ENCODE data around the gene SLC25A33. TPM values are rescaled to one million over a fixed set of nuclear protein-coding genes. Genes with fewer than 3 reads are reported as not detected.

The SLC25A33 gene
- total RNA-seq, 1 experiment from 2014 or later: 9.4 TPM

DNA sequence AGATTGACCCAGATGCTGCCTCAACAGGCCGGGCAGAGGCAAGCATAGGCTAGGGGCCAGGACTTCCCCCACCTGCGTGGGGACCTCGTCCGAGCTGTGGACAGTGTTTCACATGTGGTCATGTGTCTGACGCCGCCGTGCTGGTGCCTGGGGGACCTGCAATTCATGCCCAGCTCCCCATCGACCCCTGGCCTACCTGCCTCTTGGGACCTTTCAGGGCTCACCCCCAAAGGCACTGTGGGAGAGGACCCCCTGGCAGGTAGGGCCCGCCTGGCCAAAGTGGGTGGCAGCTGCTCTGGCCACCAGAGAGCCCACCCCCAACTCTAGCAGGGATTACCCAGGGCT is 53.9 kb downstream of the SLC25A33 start:
- Histone ChIP-seq H3K23me2 (ENCODE audit: insufficient read length, low read depth, low read length, poor library complexity, severe bottlenecking) (peaks cover 9% of the 10 kb centered on the region), H4K5ac (ENCODE audit: insufficient read length, low read depth, low read length) (no peak overlapping the region), H3K9ac (ENCODE audit: extremely low read depth, insufficient read length, low read length) (no peak overlapping the region), H2BK20ac (ENCODE audit: low read depth, low read length, poor library complexity, severe bottlenecking) (no peak overlapping the region), H3K9me3 (ENCODE audit: control insufficient read depth, low read depth, low read length) (no peaks in the 10 kb centered on the region), H2AK5ac (ENCODE audit: insufficient read length, low read length) (no peak overlapping the region), H3K79me1 (ENCODE audit: insufficient read depth, low read depth, low read length, poor library complexity, severe bottlenecking) (peaks cover 12% of the 10 kb centered on the region), H3K18ac (ENCODE audit: insufficient read length, low read depth, low read length) (no peak overlapping the region), H3K4ac (ENCODE audit: low read depth, low read length) (no peak overlapping the region), H2BK5ac (ENCODE audit: insufficient read length, low read length) (no peak overlapping the region), H3T11ph (ENCODE audit: low read length) (no peak overlapping the region), H4K91ac (ENCODE audit: insufficient read length, low read depth, low read length) (no peak overlapping the region), H3K27ac (ENCODE audit: insufficient read length, low read depth, low read length) (no peak overlapping the region), H3K4me2 (ENCODE audit: insufficient read depth, insufficient read length, low read length) (no peak overlapping the region), H3K14ac (ENCODE audit: insufficient read depth, low read length) (no peak overlapping the region), H2BK12ac (ENCODE audit: insufficient read length, low read depth, low read length) (no peak overlapping the region), H2AFZ (ENCODE audit: low read length) (no peak overlapping the region), H3K4me1 (ENCODE audit: insufficient read depth, low read length) (peaks cover 5% of the 10 kb centered on the region; the same call in 1 of the 2 replicates), H4K8ac (replicated peaks; ENCODE audit: insufficient read length, low read depth, low read length) (no peak overlapping the region), H3K27me3 (ENCODE audit: insufficient read depth, low read length) (no peaks in the 10 kb centered on the region), H3K79me2 (ENCODE audit: insufficient read depth, low read length) (peaks cover 14% of the 10 kb centered on the region; the same call in 1 of the 2 replicates), H2BK120ac (ENCODE audit: low read depth, low read length, poor library complexity, severe bottlenecking) (no peak overlapping the region), H3K56ac (ENCODE audit: insufficient read length, low read depth, low read length) (no peak overlapping the region), H2BK15ac (ENCODE audit: low read depth, low read length) (no peak overlapping the region), H4K20me1 (ENCODE audit: control insufficient read depth, insufficient read depth, insufficient read length) (no peaks in the 10 kb centered on the region), H3K23ac (ENCODE audit: insufficient read length, low read depth, low read length) (no peak overlapping the region)
- Mint-ChIP-seq H3K36me3 (ENCODE audit: insufficient read depth in 1 of 3, low read depth in 3 of 3) (peaks cover 5 to 20% (median 10%) of the 10 kb centered on the region in 3 experiments; a peak in 6 of 7 replicates), H3K4me1 (peaks cover 32 to 42% of the 10 kb centered on the region in 2 experiments), H3K27ac (peak overlapping the region in 2 of 3 experiments; percentile 57 to 84; a peak in 2 of 7 replicates), H3K9me3 (peaks cover 0 to 1% of the 10 kb centered on the region in 2 experiments; a peak in 2 of 5 replicates), H3K27me3 (ENCODE audit: low read depth) (peaks cover 3% of the 10 kb centered on the region; the same call in 1 of the 2 replicates), H3K4me3 (no peak overlapping the region)
- TF ChIP-seq, protein P1, sequence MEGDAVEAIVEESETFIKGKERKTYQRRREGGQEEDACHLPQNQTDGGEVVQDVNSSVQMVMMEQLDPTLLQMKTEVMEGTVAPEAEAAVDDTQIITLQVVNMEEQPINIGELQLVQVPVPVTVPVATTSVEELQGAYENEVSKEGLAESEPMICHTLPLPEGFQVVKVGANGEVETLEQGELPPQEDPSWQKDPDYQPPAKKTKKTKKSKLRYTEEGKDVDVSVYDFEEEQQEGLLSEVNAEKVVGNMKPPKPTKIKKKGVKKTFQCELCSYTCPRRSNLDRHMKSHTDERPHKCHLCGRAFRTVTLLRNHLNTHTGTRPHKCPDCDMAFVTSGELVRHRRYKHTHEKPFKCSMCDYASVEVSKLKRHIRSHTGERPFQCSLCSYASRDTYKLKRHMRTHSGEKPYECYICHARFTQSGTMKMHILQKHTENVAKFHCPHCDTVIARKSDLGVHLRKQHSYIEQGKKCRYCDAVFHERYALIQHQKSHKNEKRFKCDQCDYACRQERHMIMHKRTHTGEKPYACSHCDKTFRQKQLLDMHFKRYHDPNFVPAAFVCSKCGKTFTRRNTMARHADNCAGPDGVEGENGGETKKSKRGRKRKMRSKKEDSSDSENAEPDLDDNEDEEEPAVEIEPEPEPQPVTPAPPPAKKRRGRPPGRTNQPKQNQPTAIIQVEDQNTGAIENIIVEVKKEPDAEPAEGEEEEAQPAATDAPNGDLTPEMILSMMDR (conservative IDR thresholded peaks at IDR 0.05): no peak
- DNase-seq: no peak
- WGBS (ENCODE audit: extremely low coverage, insufficient read length, low lambda C conversion rate): no CpG with 5 or more reads among the region's 9 CpGs

All from H9 (cell line).